Smooth muscle cell (in vitro differentiated cells): ENCODE results near the gene RGS6. TPM values are rescaled to one million over a fixed set of nuclear protein-coding genes. Genes with fewer than 3 reads are reported as not detected.

Experiments used
- DNase-seq: peaks from one replicate; lab custom pipeline; 2025; ENCODE audit not compliant: unreplicated experiment; lab: John Stamatoyannopoulos, UW
- H2AFZ ChIP-seq: fragments of 200-600 bp; sonication (generic); 2 replicates; pipeline ENCODE4 v1.6.0; 2016; ENCODE audit warnings: antibody characterized with exemption, low read depth, mild to moderate bottlenecking
- H3F3A ChIP-seq: fragments of 200-600 bp; sonication (generic); 2 replicates; pipeline ENCODE4 v1.6.0; 2017; ENCODE audit warnings: antibody characterized with exemption, low read depth
- H3K27ac ChIP-seq: fragments of 200-600 bp; sonication (generic); 2 replicates; pipeline ENCODE4 v1.5.1; 2016; ENCODE audit warnings: low read depth, mild to moderate bottlenecking
- H3K27me3 ChIP-seq: fragments of 200-600 bp; sonication (generic); 2 replicates; pipeline ENCODE4 v1.6.1; 2016; ENCODE audit warnings: low read depth, mild to moderate bottlenecking
- H3K36me3 ChIP-seq: fragments of 200-600 bp; sonication (generic); 2 replicates; pipeline ENCODE4 v1.5.1; 2016; ENCODE audit warnings: low read depth
- H3K4me1 ChIP-seq: fragments of 200-600 bp; sonication (generic); 2 replicates; pipeline ENCODE4 v1.5.1; 2016; ENCODE audit warnings: low read depth
- H3K4me2 ChIP-seq: fragments of 200-600 bp; sonication (generic); 2 replicates; pipeline ENCODE4 v1.6.0; 2016; ENCODE audit warnings: mild to moderate bottlenecking
- H3K4me3 ChIP-seq: fragments of 200-600 bp; sonication (generic); 2 replicates; pipeline ENCODE4 v1.5.1; 2016; ENCODE audit warnings: mild to moderate bottlenecking
- H3K79me2 ChIP-seq: fragments of 200-600 bp; sonication (generic); 2 replicates; pipeline ENCODE4 v1.6.0; 2016; ENCODE audit warnings: low read depth, mild to moderate bottlenecking
- H3K9ac ChIP-seq: fragments of 200-600 bp; sonication (generic); 2 replicates; pipeline ENCODE4 v1.6.0; 2016; ENCODE audit warnings: low read depth
- H3K9me3 ChIP-seq: fragments of 200-600 bp; sonication (generic); replicated peaks from 2 replicates; pipeline ENCODE4 v1.5.1; 2016; ENCODE audit warnings: low read depth
- H4K20me1 ChIP-seq: fragments of 200-600 bp; sonication (generic); 2 replicates; pipeline ENCODE4 v1.6.0; 2016; ENCODE audit warnings: low read depth
- CTCF ChIP-seq: fragments of 200-600 bp; sonication (generic); IDR thresholded peaks from 2 replicates; pipeline ENCODE4 v1.5.1; 2017; ENCODE audit warnings: borderline replicate concordance, mild to moderate bottlenecking, antibody characterized with exemption; ENCODE audit not compliant: insufficient read depth, poor library complexity, severe bottlenecking
- WGBS: methylation state at CpG from one replicate; pipeline ENCODE4 v1.1.7; 2016; ENCODE audit warnings: low lambda C conversion rate; 5-methylcytosine and 5-hydroxymethylcytosine counted together
- polyA plus RNA-seq: library from polyadenylated mRNA; unstranded; fragments of >200 nt; fragmentation: Nextera tagmentation; extraction: Ambion mirVana; gene quantifications from 2 replicates; pipeline ENCODE4 v1.2.1, GENCODE V29; 2016
- total RNA-seq: library from RNA; depleted of rRNA; stranded (reverse); fragments of >200 nt; gene quantifications from 2 replicates; pipeline ENCODE4 v1.2.3, GENCODE V29; 2014

Gene RGS6
- total and polyA plus RNA-seq, 2 experiments from 2014 or later = 0.40 TPM; not detected in 1

- 33% methylated on average over 7 of the region's 7 CpGs for WGBS
- Histone ChIP-seq H3K27me3 (no peaks in the 10 kb centered on the region), H3K9ac (peak overlapping the region; percentile 27), H3K27ac (peak overlapping the region; percentile 69), H3K79me2 (no peaks in the 10 kb centered on the region), H4K20me1 (no peaks in the 10 kb centered on the region), H3K4me2 (peak overlapping the region; percentile 4), H3K4me3 (no peak overlapping the region), H3F3A (no peaks in the 10 kb centered on the region), H3K9me3 (no peaks in the 10 kb centered on the region), H2AFZ (no peak overlapping the region), H3K4me1 (no peaks in the 10 kb centered on the region), H3K36me3 (no peaks in the 10 kb centered on the region)
- no peak for DNase-seq
- no peak for TF ChIP-seq CTCF
Measured at GRCh38 chr14:72023128-72024042, 91.2 kb downstream of the RGS6 start.

- Histone ChIP-seq H3K79me2 (no peaks in the 10 kb centered on the region), H3K4me1 (no peaks in the 10 kb centered on the region), H4K20me1 (no peaks in the 10 kb centered on the region), H2AFZ (no peak overlapping the region), H3K4me2 (no peak overlapping the region), H3K36me3 (no peaks in the 10 kb centered on the region), H3K9me3 (no peaks in the 10 kb centered on the region), H3F3A (no peaks in the 10 kb centered on the region), H3K9ac (peak overlapping the region; percentile 27), H3K27me3 (no peaks in the 10 kb centered on the region), H3K4me3 (no peak overlapping the region), H3K27ac (peak overlapping the region; percentile 69)
- 30% methylated on average over 6 of the region's 6 CpGs for WGBS
- DNase-seq = no peak
- peak; percentile 52 for TF ChIP-seq CTCF
Measured at GRCh38 chr14:72024043-72024407, 91.8 kb downstream of the RGS6 start.

- Histone ChIP-seq H3K4me1 (no peaks in the 10 kb centered on the region), H3K4me2 (no peak overlapping the region), H3K79me2 (no peaks in the 10 kb centered on the region), H2AFZ (no peak overlapping the region), H3K36me3 (no peaks in the 10 kb centered on the region), H3K27ac (no peak overlapping the region), H3K4me3 (no peak overlapping the region), H3K9ac (no peak overlapping the region), H3K27me3 (no peaks in the 10 kb centered on the region), H3F3A (no peaks in the 10 kb centered on the region), H3K9me3 (no peaks in the 10 kb centered on the region), H4K20me1 (no peaks in the 10 kb centered on the region)
- DNase-seq = no peak
- no peak for TF ChIP-seq CTCF
- 66% methylated on average over 4 of the region's 4 CpGs for WGBS
Measured at GRCh38 chr14:72024504-72024903, 92.3 kb downstream of the RGS6 start.
